ENCODE data around the gene GEMIN4. TPM values are rescaled to one million over a fixed set of nuclear protein-coding genes. Genes with fewer than 3 reads are reported as not detected.

GEMIN4 gene
- polyA plus RNA-seq, 1 of the 3 experiments (the other 2 are of a cell fraction) = 12.5 TPM

DNA sequence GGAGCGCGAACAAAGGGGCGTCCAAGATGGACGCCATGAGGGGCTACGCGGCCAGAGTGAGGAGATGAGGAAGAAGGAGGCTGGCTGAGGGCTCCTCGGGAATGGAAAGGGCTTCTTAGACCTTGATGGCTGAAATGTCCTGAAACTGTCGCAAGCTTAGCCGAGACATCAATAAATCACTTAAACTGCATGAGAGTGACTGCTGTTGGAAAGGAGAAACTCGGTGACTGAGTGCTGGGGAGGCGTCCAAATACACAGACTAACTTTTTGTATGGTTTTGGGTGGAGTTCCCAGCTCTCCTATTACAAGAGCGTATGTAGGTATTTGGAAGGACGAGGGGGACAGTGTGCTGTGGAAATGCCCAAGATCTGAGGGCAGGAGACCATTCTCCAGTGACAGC lies 1.4 kb upstream of the GEMIN4 start:
- CTCF ChIA-PET = interaction anchor here (1.0 to 2.5 kb wide), 9 partner anchors 8 to 341 kb away, joined by 3 to 13 read pairs (median 4); partner anchors contain the start of genes GLOD4 and MRM3
- H3K9me3 ChIP-seq = no peaks in the 10 kb centered on the region
- POLR2A ChIA-PET = interaction anchor here (0.6 kb wide), 1 partner anchor 28 kb away, joined by 3 read pairs; the partner anchor contains the start of genes GLOD4 and MRM3
- H3K4me2 ChIP-seq = no peak overlapping the region
- H3K79me2 ChIP-seq (ENCODE audit: insufficient read depth) = peaks cover 24% of the 10 kb centered on the region
- H3K4me1 ChIP-seq (ENCODE audit: control insufficient read depth in 1 of 2, insufficient read depth in 2 of 2, low read depth in 1 of 2, low read length in 1 of 2) = peaks cover 5 to 18% of the 10 kb centered on the region in 2 experiments; a peak in 2 of 4 replicates
- H2AFZ ChIP-seq (ENCODE audit: low read depth) = no peak overlapping the region
- no peak for TF ChIP-seq MXI1 (IDR thresholded peaks at IDR 0.05; ENCODE audit: low read depth, low read length)
- TF ChIP-seq RFX5 (IDR thresholded peaks at IDR 0.05; ENCODE audit: low read length) = no peak
- no peak for TF ChIP-seq POLR2AphosphoS5 (IDR thresholded peaks at IDR 0.05; ENCODE audit: low read depth, low read length)
- TF ChIP-seq RAD21 (IDR thresholded peaks at IDR 0.05; ENCODE audit: low read length) = no peak
- TF ChIP-seq, protein P1, sequence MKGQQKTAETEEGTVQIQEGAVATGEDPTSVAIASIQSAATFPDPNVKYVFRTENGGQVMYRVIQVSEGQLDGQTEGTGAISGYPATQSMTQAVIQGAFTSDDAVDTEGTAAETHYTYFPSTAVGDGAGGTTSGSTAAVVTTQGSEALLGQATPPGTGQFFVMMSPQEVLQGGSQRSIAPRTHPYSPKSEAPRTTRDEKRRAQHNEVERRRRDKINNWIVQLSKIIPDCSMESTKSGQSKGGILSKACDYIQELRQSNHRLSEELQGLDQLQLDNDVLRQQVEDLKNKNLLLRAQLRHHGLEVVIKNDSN (IDR thresholded peaks at IDR 0.05; ENCODE audit: borderline replicate concordance, low read depth) = no peak
- no peak for TF ChIP-seq SIN3A (IDR thresholded peaks at IDR 0.05; ENCODE audit: borderline replicate concordance, low read depth, low read length)
- TF ChIP-seq CHD2 (IDR thresholded peaks at IDR 0.05; ENCODE audit: low read length, partially characterized antibody) = no peak
- TF ChIP-seq YY1 (IDR thresholded peaks at IDR 0.05; ENCODE audit: low read depth) = no peak
- TF ChIP-seq, protein P2, sequence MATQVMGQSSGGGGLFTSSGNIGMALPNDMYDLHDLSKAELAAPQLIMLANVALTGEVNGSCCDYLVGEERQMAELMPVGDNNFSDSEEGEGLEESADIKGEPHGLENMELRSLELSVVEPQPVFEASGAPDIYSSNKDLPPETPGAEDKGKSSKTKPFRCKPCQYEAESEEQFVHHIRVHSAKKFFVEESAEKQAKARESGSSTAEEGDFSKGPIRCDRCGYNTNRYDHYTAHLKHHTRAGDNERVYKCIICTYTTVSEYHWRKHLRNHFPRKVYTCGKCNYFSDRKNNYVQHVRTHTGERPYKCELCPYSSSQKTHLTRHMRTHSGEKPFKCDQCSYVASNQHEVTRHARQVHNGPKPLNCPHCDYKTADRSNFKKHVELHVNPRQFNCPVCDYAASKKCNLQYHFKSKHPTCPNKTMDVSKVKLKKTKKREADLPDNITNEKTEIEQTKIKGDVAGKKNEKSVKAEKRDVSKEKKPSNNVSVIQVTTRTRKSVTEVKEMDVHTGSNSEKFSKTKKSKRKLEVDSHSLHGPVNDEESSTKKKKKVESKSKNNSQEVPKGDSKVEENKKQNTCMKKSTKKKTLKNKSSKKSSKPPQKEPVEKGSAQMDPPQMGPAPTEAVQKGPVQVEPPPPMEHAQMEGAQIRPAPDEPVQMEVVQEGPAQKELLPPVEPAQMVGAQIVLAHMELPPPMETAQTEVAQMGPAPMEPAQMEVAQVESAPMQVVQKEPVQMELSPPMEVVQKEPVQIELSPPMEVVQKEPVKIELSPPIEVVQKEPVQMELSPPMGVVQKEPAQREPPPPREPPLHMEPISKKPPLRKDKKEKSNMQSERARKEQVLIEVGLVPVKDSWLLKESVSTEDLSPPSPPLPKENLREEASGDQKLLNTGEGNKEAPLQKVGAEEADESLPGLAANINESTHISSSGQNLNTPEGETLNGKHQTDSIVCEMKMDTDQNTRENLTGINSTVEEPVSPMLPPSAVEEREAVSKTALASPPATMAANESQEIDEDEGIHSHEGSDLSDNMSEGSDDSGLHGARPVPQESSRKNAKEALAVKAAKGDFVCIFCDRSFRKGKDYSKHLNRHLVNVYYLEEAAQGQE (IDR thresholded peaks at IDR 0.05; ENCODE audit: low read depth, low read length) = no peak
- TF ChIP-seq ELF1 (IDR thresholded peaks at IDR 0.05) = no peak
- TF ChIP-seq TCF12 (IDR thresholded peaks at IDR 0.05) = no peak
- no peak for TF ChIP-seq NRF1 (IDR thresholded peaks at IDR 0.05; ENCODE audit: low read depth, low read length)
- TF ChIP-seq MEF2A (IDR thresholded peaks at IDR 0.05; ENCODE audit: borderline replicate concordance, low read depth) = no peak
- TF ChIP-seq, protein P3, sequence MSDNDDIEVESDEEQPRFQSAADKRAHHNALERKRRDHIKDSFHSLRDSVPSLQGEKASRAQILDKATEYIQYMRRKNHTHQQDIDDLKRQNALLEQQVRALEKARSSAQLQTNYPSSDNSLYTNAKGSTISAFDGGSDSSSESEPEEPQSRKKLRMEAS (IDR thresholded peaks at IDR 0.05; ENCODE audit: low read depth) = no peak
- TF ChIP-seq GATA2 (CRISPR knock-in tag; IDR thresholded peaks at IDR 0.05) = no peak
- TF ChIP-seq NFIC (IDR thresholded peaks at IDR 0.05; ENCODE audit: borderline replicate concordance) = no peak
- no peak for TF ChIP-seq SMC3 (IDR thresholded peaks at IDR 0.05; ENCODE audit: low read depth, low read length)
- H4K20me1 ChIP-seq (ENCODE audit: insufficient read depth) = no peaks in the 10 kb centered on the region
- no peak for DNase-seq
- H3K36me3 ChIP-seq (replicated peaks in 1 of 2; ENCODE audit: control insufficient read depth in 1 of 2, insufficient read depth in 2 of 2, low read length in 1 of 2) = peaks cover 12 to 19% of the 10 kb centered on the region in 2 experiments
- H3K27me3 ChIP-seq (ENCODE audit: insufficient read depth) = no peaks in the 10 kb centered on the region
- no peaks in the 10 kb centered on the region for H3K9me2 ChIP-seq
- H3F3A ChIP-seq (replicated peaks; ENCODE audit: insufficient read depth) = peaks cover 25% of the 10 kb centered on the region
- H3K4me3 ChIP-seq (ENCODE audit: low read depth in 2 of 2, low read length in 1 of 2) = no peak overlapping the region
- 96% methylated on average over 13 of the region's 13 CpGs for WGBS (ENCODE audit: low lambda C conversion rate)
- no peak overlapping the region for H3K27ac ChIP-seq (ENCODE audit: low read depth in 2 of 2, low read length in 1 of 2)
- H3K9ac ChIP-seq = no peak overlapping the region
